ENCODE results near the gene PRKAG3.

Gene PRKAG3

DNA sequence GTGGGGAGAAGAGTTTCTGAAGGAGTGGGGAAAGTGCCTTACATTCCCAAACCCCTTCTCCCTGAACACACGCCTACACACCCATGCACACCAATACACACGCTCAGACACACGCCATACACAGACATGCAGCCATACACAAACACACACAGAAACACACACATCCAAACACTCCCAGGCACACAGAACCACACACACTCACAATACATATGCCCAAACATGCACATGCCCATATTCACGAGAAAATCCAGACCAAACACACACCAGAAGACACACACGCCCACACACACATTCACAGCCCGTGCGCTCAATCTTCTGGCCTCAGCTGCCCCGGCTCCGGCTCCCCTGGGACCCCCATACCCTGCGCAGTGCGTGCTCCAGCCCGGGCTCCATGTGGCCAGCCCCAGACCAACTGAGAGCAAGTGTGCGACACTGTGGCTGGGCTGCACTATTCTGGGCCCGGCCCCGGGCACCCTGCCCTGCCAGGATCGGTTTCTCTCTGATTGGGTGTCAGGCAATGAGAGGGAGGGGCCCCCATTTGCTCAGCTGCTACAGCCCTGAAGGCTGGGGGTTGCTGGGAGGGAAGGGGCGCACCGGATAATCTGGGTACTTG lies at the start of gene PRKAG3:
Gene PRKAG3 (minus strand): TSS at position 426 of the 613 bp plus-strand sequence.
- DNase-seq, result no peak

DNA sequence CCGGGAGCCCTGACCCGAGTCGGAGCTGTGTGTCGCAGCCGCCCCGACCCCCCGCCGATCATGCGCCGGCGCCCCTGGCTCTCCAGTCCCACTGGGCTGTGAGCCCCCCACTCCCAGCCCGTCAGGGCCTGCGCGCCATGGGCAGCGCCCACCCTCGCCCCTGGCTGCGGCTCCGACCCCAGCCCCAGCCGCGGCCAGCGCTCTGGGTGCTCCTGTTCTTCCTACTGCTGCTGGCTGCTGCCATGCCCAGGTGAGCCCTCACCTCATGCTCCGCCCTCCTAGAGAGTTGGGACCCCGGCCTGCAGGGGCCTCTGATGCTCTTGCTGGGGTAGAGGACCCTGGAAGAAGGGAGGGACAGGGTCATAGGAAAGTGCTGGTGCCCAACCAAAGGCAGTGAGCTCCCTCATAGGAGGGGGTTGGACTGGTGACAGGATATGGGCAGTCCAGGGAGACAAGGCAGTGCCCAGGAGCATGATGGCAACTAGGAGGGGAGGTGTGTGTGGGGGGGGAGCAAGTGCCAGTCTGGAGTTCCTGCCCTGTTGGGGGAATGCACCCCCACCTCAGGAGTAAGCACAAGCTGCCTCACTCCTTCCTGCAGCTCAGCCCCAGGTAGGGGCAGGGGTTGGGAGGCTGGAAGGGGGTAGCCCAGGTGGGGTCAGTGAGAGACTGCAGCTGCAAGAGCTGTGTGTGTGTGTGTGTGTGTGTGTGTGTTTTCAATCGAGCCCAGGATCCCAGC lies 49.4 kb upstream of the PRKAG3 start:
- no peak for DNase-seq

DNA sequence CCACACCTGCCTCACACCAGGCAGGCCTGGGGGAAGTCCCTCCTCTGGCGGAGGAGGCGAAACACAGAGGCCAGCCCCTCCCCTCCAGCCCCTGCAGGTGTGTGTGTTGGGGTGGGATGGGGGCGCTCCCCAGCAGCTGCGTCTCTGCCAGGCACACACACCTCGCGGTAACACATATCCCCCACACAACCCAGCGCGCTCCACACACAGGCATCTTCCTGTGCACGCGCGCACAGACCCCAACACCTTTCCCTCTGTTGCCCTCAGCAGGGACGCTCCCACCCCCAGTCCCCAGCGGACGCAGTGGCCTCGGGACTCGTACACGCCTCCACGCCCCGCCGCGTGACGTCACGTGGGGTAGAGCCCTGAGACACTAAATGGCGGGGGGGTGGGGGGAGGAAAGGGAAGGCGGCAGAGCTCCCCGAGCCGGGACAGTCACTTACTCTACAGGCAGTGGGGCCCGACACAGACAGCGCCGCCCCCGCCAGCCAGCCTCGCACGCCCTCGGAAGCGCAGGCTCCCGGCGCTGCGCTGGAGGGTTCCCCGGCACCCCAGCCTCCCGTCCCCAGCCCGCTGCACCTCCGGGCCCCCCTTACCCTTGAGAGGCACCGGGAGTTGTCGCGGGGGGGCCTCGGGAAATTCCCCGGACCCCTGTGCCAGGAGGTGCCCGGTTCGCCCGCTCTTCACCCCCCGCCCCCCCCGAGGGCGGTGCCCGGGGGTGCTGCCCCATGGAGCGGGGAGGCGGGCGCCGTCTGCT lies 48.7 kb upstream of the PRKAG3 start, which contains the start of gene WNT10A:
Gene WNT10A (plus strand): TSS at position 751 of the 757 bp plus-strand sequence. CDS start 144 bp downstream, outside the sequence.
- peak; percentile 20 for DNase-seq

DNA sequence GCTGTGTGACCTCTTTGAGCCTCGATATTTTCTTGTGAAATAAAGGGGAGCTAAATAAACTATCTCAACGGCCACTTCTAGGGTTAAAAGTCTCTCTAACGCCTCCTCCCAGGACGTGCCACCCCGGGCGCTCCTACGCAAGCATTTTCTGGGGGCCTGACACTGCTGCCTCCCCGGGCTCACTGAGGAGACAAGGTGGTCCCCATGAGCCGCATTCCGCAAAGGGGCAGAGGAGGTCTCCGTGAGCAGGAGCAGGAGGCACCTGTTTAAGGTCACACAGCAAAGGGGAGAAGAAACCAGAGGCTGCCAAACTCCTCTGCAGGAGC lies 48.1 kb upstream of the PRKAG3 start:
- no peak for DNase-seq

DNA sequence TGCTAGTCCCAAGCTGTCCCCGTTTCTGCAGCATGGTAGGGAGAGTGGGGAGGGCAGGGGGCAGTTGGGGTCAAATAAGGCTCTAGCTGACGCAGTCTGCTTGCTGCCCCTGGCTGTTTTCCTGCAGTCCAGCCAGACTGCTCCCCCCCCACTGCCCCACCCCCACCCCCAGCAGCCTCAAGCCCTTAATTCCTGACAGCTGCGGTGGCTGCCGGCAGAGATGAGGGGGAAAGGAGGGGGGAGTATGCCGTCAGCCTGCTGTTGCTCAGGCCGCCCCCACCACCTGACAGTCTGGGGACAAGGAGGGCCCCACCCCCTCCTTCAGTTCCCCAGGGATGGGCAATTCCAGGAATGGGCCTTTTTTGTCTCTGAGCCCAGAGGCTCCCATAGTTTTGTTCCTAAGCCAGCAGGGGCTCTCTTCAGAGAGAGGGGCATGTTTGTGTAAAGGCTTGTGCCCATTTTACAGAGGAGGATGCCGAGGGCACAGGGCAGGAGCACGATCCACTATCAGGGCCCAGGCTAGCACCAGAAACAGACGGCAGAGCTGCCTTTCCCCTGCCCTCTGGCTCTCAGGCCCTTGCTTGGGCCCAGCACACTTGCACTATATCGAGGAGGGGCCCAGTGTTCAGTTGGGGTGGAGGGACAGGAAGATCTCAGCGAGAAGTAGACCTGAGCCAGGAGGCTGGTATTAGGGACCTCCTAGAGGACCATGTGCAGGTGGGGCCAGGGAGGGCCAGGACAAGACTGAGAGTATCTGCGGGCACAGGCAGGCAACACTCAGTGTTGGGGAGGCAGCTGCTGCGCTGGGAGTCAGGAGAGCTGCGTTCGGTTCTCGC lies 47.5 kb upstream of the PRKAG3 start:
- no peak for DNase-seq

DNA sequence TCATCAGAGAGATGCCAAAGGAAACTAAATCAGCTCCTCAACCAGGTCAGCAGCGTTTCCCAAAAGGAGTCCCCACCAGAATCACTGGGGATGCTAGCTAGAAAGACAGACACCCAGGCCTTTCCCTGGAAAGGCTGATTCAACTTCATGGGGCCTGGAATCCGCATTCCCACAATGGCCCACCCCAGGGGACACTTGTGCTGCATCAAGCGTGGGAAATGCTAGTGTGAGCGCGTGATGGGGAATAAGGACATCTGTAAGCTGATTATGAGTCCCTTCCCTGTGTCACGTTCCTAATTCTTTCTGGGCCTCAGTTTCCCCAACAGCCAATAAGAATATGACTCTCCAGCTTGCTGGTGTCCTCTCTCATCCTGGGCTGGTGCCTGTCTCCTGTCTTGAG lies 46.9 kb upstream of the PRKAG3 start:
- DNase-seq, result no peak

DNA sequence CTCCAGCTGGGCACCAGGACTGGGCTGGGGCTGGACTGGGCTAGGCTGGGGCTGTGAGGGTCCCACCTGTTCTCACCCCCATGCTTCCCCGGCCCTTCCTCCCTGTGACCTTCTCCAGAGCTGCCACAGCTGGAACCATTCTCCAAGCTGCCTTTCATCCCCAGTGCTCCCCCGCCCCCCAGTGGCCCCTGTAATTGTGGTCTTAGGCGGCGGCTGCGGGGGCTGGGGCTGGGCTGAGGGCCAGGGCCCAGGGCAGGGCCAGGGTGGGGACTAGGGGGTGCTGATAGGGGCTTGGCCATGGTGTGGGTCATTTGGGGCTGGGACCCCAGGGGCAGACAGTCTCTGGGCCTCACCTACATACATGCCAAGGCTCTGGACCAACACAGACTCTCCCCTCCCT lies 46.3 kb upstream of the PRKAG3 start:
- DNase-seq, result no peak

DNA sequence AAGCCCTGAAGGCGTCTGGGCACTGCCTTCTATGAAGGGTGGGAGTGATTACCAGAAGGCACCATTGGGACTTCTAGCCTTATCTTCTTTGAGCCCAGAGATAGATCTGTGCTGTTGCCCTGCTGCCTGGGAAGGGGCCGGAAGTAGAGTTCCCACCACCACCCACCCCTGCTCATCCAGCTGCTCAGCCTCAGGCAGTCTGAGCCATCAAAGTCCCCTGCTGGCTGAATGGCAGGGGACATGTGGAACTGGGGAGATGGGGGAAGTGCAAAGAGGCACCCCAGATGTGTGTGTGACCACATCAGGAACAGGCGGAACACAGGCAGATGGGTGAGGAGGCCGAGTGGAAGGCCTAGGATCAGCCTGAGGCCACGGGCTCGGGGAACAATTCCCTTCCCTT lies 45.7 kb upstream of the PRKAG3 start:
- no peak for DNase-seq

DNA sequence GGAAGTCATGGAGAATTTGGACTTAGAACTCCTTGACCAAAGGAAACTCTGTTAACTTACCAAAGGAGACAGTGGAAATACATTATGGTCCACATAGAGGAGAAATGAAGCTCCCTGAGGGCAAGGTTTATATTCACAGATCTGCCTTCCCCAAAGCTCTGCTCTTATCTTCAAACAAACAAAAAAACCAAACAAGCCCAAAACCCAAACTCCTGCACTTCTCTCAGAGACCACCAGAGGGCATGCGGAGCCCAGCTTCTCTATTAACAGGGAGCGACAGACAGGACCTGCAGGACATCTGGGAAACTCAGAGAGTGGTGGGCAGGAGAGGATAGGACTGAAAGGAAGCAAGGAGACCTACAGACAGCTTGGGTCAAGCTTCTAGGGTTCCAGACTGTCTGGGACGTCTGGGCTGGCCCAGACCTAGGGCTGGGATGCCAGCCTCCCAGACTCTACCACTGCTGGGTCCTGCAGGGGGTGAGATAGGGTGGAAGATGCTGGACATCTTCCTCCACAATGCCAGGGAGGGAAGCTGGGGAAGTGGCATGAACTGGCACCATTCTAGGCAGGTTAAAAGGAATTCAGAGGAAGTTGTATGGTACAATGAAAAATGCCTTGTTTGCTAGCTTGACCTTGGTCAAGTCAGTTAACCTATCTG lies 45.1 kb upstream of the PRKAG3 start:
- peak; percentile 51 for DNase-seq

DNA sequence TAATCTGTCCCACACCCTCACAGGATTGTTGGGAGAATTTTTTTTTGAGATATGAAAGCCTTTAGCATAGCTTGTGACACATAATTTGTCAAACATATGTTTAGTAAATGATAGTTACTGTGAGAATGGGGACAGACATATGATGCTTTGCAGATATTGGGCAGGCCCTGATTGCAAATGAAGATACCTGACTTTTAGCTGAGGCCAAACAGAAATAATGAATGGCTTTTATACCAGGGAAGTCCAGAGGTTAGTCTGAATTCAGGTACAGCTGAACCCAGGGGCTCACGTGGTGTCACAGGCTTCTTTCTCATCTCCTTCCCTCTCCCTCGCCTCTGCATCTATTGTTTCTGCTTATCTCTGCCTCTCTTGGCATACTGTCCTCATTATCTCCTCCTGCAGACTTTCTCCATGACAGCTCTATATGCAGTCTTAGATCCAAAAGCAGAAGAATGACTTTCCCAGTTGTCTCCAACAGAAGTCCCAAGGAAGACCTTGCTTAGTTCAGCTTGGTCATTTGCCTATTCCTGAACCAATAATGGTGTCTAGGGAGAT lies 44.2 kb upstream of the PRKAG3 start:
- no peak for DNase-seq

DNA sequence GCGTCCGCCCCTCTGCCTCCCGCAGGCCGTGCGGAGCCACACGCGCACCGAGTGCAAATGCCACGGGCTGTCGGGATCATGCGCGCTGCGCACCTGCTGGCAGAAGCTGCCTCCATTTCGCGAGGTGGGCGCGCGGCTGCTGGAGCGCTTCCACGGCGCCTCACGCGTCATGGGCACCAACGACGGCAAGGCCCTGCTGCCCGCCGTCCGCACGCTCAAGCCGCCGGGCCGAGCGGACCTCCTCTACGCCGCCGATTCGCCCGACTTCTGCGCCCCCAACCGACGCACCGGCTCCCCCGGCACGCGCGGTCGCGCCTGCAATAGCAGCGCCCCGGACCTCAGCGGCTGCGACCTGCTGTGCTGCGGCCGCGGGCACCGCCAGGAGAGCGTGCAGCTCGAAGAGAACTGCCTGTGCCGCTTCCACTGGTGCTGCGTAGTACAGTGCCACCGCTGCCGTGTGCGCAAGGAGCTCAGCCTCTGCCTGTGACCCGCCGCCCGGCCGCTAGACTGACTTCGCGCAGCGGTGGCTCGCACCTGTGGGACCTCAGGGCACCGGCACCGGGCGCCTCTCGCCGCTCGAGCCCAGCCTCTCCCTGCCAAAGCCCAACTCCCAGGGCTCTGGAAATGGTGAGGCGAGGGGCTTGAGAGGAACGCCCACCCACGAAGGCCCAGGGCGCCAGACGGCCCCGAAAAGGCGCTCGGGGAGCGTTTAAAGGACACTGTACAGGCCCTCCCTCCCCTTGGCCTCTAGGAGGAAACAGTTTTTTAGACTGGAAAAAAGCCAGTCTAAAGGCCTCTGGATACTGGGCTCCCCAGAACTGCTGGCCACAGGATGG lies 42.0 kb upstream of the PRKAG3 start:
- DNase-seq, result no peak

DNA sequence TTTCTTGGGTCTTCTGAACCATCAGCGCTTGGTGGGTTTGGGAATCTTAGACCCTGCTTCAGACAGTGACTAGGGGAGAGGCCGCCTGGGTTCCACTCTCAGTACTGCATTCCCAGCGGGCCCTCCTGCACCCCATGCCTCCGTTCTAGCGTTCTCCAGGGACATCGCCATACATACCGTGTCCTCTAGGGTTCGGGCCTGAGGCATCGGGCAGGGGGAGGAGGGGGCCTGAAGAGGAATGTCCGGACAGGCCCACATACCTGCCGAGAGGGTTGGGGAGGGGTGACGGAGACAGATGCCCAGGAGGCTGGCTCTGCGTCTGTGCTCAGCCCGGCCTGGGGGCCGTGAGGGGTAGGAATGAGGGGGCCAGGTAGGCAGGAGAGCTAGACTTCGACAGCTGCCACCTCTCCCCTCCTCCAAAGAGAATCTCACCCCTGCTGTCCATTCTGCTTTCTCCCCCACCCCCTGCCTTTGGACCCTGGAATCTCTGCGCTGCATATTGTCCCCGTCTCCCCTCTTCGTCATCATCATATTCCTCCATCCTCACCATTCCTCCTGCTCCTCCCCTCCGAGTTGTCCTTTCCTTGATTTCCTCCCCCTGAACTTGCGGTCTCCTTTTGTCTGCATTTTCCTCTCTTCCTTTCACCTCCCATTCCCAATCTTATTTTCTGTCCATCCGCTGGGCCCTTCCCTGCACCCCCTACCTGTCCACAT lies 41.2 kb upstream of the PRKAG3 start:
- no peak for DNase-seq

DNA sequence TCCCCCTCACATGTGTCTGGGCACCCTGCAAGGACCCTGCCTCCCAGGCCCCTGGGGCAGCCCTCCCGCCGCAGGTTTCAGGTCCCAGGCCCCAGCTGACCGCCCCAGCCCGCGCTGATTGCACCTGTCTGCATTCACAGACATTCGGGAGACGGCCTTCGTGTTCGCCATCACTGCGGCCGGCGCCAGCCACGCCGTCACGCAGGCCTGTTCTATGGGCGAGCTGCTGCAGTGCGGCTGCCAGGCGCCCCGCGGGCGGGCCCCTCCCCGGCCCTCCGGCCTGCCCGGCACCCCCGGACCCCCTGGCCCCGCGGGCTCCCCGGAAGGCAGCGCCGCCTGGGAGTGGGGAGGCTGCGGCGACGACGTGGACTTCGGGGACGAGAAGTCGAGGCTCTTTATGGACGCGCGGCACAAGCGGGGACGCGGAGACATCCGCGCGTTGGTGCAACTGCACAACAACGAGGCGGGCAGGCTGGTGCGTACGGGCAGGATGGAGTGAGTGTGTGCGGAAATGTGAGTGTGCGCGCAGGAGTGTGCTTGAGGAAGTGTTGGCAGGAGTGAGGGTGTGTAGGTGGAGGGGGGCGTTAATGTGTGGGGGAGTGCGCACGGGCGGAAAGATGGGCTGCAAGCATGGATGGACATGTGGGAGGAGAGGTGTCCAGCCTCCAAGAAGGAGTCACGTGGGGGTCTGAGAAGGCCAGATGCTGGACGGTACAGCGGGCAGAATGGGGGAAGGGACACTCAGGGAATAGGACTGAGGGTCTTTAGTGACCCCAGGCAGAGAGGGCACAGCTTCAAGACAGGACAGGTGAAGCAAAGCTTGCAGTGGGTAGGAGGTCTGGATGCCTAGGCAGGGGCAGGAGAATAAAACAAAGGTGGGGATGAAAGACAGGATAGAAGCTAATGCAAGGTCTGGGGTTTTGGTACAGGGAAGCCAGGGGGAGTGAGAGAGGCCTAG lies 40.0 kb upstream of the PRKAG3 start:
- DNase-seq, result no peak

DNA sequence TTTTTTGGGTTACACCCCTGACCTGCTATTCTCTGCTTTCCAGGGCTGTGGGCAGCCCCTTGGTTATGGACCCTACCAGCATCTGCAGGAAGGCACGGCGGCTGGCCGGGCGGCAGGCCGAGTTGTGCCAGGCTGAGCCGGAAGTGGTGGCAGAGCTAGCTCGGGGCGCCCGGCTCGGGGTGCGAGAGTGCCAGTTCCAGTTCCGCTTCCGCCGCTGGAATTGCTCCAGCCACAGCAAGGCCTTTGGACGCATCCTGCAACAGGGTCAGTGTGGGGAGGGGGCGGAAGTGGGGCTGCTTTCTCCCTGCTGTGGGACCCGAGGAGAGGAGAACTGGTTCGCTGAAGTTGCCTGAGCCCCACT lies 39.4 kb upstream of the PRKAG3 start:
- DNase-seq, result no peak

DNA sequence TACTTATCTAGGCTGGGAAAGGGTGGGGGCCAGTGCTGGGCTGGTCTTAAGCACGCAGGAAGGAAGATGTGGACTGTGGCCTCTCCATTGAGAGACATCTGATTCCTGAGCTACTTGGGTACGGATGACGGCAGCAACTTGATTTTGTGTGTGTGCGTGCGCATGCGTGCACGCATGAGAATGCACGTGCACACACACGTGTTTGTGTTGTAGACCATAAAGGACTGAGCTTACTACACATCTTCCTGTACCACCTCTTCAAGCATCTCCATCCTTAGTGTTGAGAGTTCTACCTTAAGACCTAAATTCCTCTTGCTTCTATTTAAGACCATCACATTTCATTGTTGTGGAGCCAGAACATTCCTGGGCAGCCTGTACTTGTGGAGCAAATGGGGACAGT lies 37.5 kb upstream of the PRKAG3 start:
- no peak for DNase-seq

DNA sequence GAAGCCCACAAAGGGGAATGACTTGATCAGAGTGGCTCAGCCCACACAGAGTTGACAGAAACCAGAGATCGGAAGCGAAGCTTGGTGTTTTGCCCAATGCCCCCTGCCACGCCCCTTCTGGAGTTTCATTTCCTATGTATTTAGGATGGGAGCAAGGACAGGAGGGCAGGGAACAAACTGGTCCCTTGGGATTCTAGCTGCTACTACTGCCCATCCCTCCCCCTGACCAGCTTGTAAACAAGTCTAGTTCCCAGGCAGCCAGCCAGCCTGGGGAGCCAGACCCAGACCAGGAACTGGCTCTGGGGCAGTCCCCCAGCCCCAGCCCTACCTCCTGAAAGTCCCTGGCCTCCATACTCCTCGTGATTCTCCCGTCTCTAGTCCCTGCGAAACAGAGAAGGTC lies 36.3 kb upstream of the PRKAG3 start:
- DNase-seq, result no peak

DNA sequence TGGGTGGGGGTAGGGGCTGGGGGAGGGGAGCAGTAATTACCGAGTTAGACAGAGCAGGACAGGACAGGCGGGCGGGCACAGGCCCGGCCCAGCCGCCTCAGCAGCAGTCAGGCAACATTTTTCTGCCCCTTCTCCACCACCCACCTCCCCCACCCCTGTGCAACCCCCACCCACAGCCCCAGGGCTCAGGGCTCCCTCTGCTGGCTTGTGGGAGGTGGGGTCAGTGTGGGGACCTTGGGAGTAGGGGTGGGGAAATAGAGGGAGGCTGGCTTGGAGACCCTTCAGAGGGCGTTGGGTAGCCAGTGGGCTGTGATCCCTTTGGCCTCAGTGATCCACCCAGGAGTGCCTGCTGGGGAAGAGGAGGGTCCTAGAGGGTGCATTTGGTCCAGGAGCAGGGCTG lies 34.4 kb upstream of the PRKAG3 start:
- no peak for DNase-seq

DNA sequence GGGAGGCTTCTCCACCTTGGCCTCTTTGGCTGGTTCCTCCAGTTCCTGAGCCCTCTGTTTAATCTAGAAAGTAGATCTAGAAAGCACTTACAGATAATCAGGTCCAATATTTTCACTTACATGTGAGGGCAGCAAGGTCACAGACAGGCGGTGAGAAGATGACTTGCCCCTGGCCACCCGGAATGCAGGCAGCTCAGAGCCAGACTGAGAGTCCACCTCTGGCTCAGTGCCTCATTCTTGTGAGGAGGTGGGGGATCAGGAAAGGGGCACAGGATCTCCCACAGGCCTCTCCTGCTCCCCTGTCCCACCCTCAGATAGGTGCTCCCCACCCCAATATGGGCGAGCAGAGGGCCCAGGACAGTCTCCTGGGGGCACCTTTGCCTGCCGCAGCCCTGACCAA lies 33.8 kb upstream of the PRKAG3 start:
- DNase-seq, result no peak

DNA sequence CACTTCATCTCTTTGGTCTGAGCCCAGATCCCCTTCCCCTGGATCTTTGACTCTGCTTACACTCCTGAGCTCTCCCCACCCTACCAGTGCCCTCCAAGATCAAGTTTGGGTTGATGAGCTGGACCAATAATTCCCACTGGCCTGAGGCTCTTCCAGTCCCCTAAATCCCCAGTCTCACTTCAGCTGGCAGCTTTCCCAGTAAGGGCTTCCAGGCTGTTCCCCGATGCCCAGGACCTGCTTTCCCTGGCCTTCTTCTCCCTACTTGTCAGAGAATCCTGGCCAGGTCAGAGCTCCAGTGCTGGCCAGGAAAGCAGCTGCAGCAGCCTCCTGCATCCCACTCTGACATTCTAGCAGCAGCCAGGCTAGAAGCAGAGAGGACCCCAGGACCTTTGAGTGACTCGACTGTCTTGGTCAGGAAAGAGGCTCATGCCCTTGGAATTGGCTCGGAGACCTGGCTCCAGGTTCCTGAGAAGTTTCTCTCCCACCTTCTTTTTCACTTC lies 31.5 kb upstream of the PRKAG3 start:
- DNase-seq, result no peak

All from NCI-H226 (cell line).